NCI-H460 (cell line): ENCODE results near the gene FNIP1. TPM values are rescaled to one million over a fixed set of nuclear protein-coding genes. Genes with fewer than 3 reads are reported as not detected.
"Not testable (repeated sequence)": the region's sequence is repeated elsewhere in the genome, so short reads cannot be mapped to it uniquely, and the experiment has no call there.

Experiments
- DNase-seq: peaks from one replicate; pipeline ENCODE4 v3.0.0-alpha.2; 2016; ENCODE audit warnings: low read depth; ENCODE audit errors: extremely low read depth
- total RNA-seq: library from RNA; depleted of rRNA; stranded (reverse); fragments of >200 nt; shearing (Covaris generic); gene quantifications from 2 replicates; pipeline ENCODE4 v1.2.3, GENCODE V29; 2014; rRNA removed

The FNIP1 gene
- total RNA-seq, 1 experiment from 2014 or later, result 20.7 TPM

GRCh38 chr5:131610198-131611063, 186.4 kb downstream of the FNIP1 start:
- no peak for DNase-seq

GRCh38 chr5:131609774-131610173, 187.0 kb downstream of the FNIP1 start:
- no peak for DNase-seq

GRCh38 chr5:131608597-131608996, 188.2 kb downstream of the FNIP1 start:
- DNase-seq, result no peak

- DNase-seq, result no peak
Observed at GRCh38 chr5:131607903-131608540, 188.8 kb downstream of the FNIP1 start.

GRCh38 chr5:131607418-131607817, 189.4 kb downstream of the FNIP1 start:
- no peak for DNase-seq

GRCh38 chr5:131605086-131605485, 191.7 kb downstream of the FNIP1 start:
- no peak for DNase-seq

- no peak for DNase-seq
Observed at GRCh38 chr5:131595088-131596033, 201.5 kb downstream of the FNIP1 start.

- DNase-seq, result no peak
Observed at GRCh38 chr5:131593921-131594320, 202.9 kb downstream of the FNIP1 start.

- DNase-seq, result not testable (repeated sequence)
Observed at GRCh38 chr5:131593436-131593835, 203.4 kb downstream of the FNIP1 start.

Other genes starting within 250 kb of the FNIP1 start
- 15.6 and 17.4 TPM in 2 replicates for gene RAPGEF6, start 161.8 kb downstream of the FNIP1 start, total RNA-seq
- gene MEIKIN, start 148.6 kb upstream of the FNIP1 start, total RNA-seq, result not detected in 2 replicates
- 0.03 and 0.05 TPM in 2 replicates for gene ACSL6, start 214.6 kb upstream of the FNIP1 start, total RNA-seq